Measurements from ENCODE around the gene CXCR5.

The CXCR5 gene

DNA sequence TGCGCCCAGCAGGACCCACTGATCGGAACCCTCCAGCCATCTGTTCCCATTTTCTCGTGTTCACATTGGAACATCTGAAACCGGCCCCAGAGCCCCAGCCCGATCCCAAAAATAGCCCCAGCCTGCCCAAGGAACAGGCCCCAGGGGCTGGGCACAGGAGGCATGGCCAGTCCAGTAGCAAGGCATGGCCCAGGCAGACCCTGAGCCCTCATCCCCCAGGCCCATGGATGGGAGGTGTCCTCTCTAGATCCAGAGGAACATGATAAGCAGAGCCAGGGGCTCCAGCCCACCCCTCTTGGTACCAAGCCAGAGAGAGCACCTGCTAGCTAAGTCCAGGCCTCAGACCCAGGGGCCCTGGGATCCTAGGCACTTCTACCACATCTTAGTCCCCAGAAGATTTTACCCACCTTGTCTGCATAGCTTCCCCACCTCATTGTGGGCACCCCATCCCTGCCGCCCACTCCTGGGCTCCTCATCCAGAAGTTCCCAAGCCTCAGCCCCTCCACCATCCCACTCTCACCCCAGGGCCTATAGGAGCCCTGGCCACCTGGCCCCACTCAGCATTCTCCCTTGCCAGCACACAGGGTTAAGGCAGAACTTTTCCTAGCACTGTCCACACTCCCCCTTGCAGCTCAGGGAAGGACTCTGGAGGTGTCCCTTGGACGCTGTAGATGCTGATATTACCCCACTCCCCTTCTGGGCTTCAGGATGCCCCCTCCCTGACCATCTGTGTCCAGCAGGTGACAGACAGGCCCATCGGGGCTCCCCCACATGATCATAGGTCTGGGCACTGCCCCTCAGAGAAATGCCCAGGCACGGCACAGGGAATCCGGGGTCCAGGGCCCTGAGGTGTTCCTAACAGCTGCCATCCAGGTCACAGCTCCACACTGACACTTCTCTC, 32.5 kb downstream of the CXCR5 start:
- peaks cover 37 to 100% (median 97%) of the 10 kb centered on the region in 4 donors for H3K4me1 ChIP-seq
- intact Hi-C loops (cut with DNase I; ENCODE audit: low total_unique reads): no loop called here
- peak overlapping the region; percentile 72 to 91 for H3K4me3 ChIP-seq
- no peaks in the 10 kb centered on the region for H3K27me3 ChIP-seq
- H3K9me3 ChIP-seq: no peaks in the 10 kb centered on the region
- TF ChIP-seq, protein P1, sequence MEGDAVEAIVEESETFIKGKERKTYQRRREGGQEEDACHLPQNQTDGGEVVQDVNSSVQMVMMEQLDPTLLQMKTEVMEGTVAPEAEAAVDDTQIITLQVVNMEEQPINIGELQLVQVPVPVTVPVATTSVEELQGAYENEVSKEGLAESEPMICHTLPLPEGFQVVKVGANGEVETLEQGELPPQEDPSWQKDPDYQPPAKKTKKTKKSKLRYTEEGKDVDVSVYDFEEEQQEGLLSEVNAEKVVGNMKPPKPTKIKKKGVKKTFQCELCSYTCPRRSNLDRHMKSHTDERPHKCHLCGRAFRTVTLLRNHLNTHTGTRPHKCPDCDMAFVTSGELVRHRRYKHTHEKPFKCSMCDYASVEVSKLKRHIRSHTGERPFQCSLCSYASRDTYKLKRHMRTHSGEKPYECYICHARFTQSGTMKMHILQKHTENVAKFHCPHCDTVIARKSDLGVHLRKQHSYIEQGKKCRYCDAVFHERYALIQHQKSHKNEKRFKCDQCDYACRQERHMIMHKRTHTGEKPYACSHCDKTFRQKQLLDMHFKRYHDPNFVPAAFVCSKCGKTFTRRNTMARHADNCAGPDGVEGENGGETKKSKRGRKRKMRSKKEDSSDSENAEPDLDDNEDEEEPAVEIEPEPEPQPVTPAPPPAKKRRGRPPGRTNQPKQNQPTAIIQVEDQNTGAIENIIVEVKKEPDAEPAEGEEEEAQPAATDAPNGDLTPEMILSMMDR (IDR thresholded peaks at IDR 0.05): no peak
- H3K27ac ChIP-seq: peak overlapping the region; percentile 85 to 99
- no peaks in the 10 kb centered on the region for H3K36me3 ChIP-seq
- peak in 1 of 2 donors; percentile 87 for DNase-seq

DNA sequence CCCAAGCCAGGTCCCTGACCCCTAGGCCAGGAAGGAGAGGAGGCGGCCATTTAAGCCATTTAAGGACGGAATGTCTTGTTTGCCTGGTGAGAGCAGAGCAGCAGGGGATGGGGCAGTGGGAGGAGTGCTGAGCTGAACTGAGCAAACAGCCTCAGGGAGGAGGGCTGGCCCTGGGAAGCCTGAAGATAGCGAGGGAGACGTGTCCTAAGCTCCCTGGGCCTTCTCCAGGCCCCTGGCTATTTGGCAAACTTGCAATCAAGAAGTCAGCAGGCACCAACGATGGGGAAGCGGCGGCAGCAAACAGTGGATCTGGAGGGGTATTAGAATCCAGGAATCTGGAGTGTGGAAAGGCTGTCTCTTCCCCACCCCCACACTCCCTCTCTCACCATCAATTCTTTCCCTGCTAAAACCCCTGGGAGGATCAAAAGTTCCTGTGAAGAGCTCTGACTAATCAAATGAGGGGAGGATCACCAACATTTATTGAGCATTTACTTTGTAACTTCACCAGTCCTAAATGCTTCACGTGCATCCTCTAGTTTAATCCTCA, 33.2 kb downstream of the CXCR5 start:
- H3K4me1 ChIP-seq: peaks cover 39 to 100% (median 95%) of the 10 kb centered on the region in 4 donors
- peak overlapping the region; percentile 85 to 99 for H3K27ac ChIP-seq
- peak overlapping the region; percentile 72 to 91 for H3K4me3 ChIP-seq
- peak; percentile 84 to 91 for DNase-seq
- H3K9me3 ChIP-seq: no peaks in the 10 kb centered on the region
- TF ChIP-seq, protein P1 (IDR thresholded peaks at IDR 0.05): no peak
- intact Hi-C loops (cut with DNase I; ENCODE audit: low total_unique reads): no loop called here
- H3K27me3 ChIP-seq: no peaks in the 10 kb centered on the region
- no peaks in the 10 kb centered on the region for H3K36me3 ChIP-seq

DNA sequence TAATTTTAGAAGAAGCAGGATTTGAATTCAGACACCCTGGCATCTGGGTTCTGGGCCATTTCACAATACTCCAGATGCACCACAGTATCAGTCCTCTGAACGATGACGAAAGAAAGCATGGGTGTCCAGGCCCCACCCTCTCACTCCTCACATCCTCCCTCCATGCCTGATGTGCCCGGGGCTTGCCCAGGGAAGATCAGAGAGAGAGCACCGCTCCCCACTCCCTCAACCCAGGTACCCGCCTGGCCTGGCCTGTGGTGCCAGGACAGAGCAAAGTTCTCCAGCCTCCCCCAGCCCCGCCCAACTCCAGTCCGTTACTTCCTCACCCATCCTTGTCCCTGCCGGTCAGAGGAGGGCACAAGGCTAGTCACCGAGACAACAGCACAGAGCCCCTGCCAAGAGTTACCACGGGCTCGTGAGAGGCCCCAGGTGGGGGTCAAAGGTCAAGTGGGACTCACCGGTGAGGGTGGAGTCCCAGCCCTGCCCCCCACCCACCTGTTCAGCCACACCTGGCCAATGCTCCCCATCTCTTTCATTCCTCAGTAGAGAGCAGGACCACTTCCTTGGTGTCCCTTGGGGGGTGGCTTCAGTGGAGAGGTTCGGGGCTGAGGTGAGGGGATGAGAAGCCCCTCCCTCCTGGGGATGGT, 33.9 kb downstream of the CXCR5 start:
- TF ChIP-seq, protein P1 (IDR thresholded peaks at IDR 0.05): no peak
- peak overlapping the region; percentile 85 to 99 for H3K27ac ChIP-seq
- no peaks in the 10 kb centered on the region for H3K9me3 ChIP-seq
- intact Hi-C loops (cut with DNase I; ENCODE audit: low total_unique reads): no loop called here
- H3K27me3 ChIP-seq: no peaks in the 10 kb centered on the region
- H3K4me3 ChIP-seq: peak overlapping the region; percentile 72 to 91
- H3K36me3 ChIP-seq: no peaks in the 10 kb centered on the region
- peak; percentile 92 to 93 for DNase-seq
- H3K4me1 ChIP-seq: peaks cover 41 to 100% (median 90%) of the 10 kb centered on the region in 4 donors

DNA sequence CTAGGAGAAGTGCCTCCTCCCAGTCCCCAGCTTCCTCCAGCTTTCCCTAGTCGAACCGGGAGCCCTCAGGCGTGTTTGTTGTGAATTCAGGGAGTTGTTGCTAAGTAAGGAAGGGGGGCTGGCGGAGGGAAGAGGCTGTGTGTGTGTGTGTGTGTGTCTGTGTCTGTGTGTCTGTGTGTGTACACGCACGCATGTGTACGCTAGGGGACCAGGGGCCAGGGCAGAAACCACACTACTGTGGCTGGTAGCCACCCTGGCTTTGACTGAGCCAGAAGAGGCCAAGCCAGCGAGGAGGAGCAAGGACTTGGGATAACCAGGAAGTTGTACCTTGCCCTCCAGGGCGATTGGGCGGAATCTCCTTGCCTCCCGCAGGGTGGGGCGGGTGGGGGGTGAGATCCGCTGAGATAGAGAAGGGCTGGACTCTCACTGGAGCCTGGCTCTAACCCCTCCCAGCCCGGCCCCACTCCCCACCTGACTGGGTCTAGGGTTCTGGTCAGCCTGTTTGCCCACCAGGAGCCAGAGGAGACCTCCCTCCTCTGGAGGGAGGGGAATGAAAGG, 34.5 kb downstream of the CXCR5 start:
- Histone ChIP-seq H3K27me3 (no peaks in the 10 kb centered on the region), H3K4me3 (peak overlapping the region; percentile 72 to 91), H3K9me3 (no peaks in the 10 kb centered on the region), H3K27ac (peak overlapping the region; percentile 85 to 99), H3K36me3 (no peaks in the 10 kb centered on the region), H3K4me1 (peaks cover 37 to 100% (median 87%) of the 10 kb centered on the region in 4 donors)
- TF ChIP-seq, protein P1 (IDR thresholded peaks at IDR 0.05): no peak
- DNase-seq: peak; percentile 92
- intact Hi-C loops (cut with DNase I; ENCODE audit: low total_unique reads): no loop called here

DNA sequence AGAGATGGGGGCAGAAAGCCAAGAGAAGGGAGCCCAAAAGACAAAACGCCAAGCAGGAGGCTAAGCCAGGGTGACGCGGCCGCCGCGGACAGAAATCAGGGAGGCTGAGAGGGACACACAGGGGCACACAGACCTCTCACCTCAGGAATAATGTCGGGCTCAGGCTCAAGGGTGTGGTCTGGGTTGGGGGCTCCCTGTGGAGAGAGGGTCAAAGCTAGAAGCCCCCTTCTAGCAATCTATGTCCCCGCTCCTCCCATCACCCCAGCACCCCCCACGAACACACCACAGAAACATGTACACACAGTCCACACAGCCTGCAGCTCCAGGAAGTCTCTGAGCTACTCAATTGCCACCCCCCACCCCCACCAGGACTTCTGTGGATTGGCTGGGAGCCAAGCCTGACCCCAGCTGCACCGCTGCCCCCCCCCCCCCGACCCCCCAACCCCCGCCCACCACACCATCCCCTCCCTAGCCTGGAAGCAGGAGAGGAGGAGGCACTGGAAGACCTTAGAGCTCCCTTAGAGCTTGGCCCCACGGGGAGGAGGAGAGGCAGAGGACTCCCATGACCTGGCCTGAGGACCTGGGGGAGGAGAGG, 35.1 kb downstream of the CXCR5 start:
- no peaks in the 10 kb centered on the region for H3K27me3 ChIP-seq
- peaks cover 32 to 99% (median 85%) of the 10 kb centered on the region in 4 donors for H3K4me1 ChIP-seq
- no peaks in the 10 kb centered on the region for H3K36me3 ChIP-seq
- TF ChIP-seq, protein P1 (IDR thresholded peaks at IDR 0.05): no peak
- no peak for DNase-seq
- no peaks in the 10 kb centered on the region for H3K9me3 ChIP-seq
- intact Hi-C loops (cut with DNase I; ENCODE audit: low total_unique reads): no loop called here
- peak overlapping the region; percentile 72 to 91 for H3K4me3 ChIP-seq
- H3K27ac ChIP-seq: peak overlapping the region; percentile 85 to 99

Data from tibial artery (tissue), 4 donors.